MM.1S (cell line): ENCODE results near the gene EIF2S1.

ENCODE experiments used
- DNase-seq: peaks from one replicate; pipeline ENCODE4 v3.0.0-alpha.2; 2015
- H2AFZ ChIP-seq: fragments of 300-600 bp; sonication (generic); 2 replicates; pipeline ENCODE4 v1.6.0; 2016; ENCODE audit warnings: antibody characterized with exemption, low read length
- H3F3A ChIP-seq: fragments of 300-600 bp; sonication (generic); 2 replicates; pipeline ENCODE4 v1.6.1; 2016; ENCODE audit warnings: mild to moderate bottlenecking, antibody characterized with exemption, low read length, moderate library complexity, mixed read lengths; ENCODE audit not compliant: insufficient read depth
- H3K27ac ChIP-seq: fragments of 300-600 bp; sonication (generic); 2 replicates; pipeline ENCODE4 v1.5.1; 2016; ENCODE audit warnings: mild to moderate bottlenecking, low read length
- H3K27me3 ChIP-seq: fragments of 300-600 bp; sonication (generic); replicated peaks from 2 replicates; pipeline ENCODE4 v1.6.0; 2016; ENCODE audit warnings: low read length; ENCODE audit not compliant: insufficient read depth
- H3K36me3 ChIP-seq: fragments of 300-600 bp; sonication (generic); replicated peaks from 2 replicates; pipeline ENCODE4 v1.6.1; 2016; ENCODE audit warnings: mild to moderate bottlenecking, low read length, mixed read lengths; ENCODE audit not compliant: insufficient read depth
- H3K4me1 ChIP-seq: fragments of 300-600 bp; sonication (generic); 2 replicates; pipeline ENCODE4 v1.6.1; 2016; ENCODE audit warnings: low read length, mixed read lengths
- H3K4me2 ChIP-seq: fragments of 300-600 bp; sonication (generic); 2 replicates; pipeline ENCODE4 v1.6.0; 2016; ENCODE audit warnings: low read depth, low read length
- H3K4me3 ChIP-seq: fragments of 300-600 bp; sonication (generic); 2 replicates; pipeline ENCODE4 v1.5.1; 2016; ENCODE audit warnings: low read length, mixed read lengths
- H3K79me2 ChIP-seq: fragments of 300-600 bp; sonication (generic); 2 replicates; pipeline ENCODE4 v1.6.1; 2016; ENCODE audit warnings: mixed run types, low read length, mixed read lengths
- H3K9ac ChIP-seq: fragments of 300-600 bp; sonication (generic); 2 replicates; pipeline ENCODE4 v1.6.1; 2016; ENCODE audit warnings: low read length, mixed read lengths
- H3K9me2 ChIP-seq: fragments of 300-600 bp; sonication (generic); replicated peaks from 2 replicates; pipeline ENCODE4 v1.6.1; 2016; ENCODE audit warnings: mild to moderate bottlenecking, low read length, mixed read lengths; ENCODE audit not compliant: insufficient read depth
- H3K9me3 ChIP-seq: fragments of 300-600 bp; sonication (generic); replicated peaks from 2 replicates; pipeline ENCODE4 v1.6.1; 2016; ENCODE audit warnings: mild to moderate bottlenecking, low read length, mixed read lengths; ENCODE audit not compliant: insufficient read depth
- H4K20me1 ChIP-seq: fragments of 300-600 bp; sonication (generic); 2 replicates; pipeline ENCODE4 v1.6.1; 2016; ENCODE audit warnings: mild to moderate bottlenecking, low read length, moderate library complexity, mixed read lengths; ENCODE audit not compliant: insufficient read depth
- EZH2 ChIP-seq: fragments of 300-600 bp; sonication (generic); optimal IDR thresholded peaks from 2 replicates; pipeline ENCODE3; 2017; ENCODE audit warnings: low read depth, mild to moderate bottlenecking, antibody characterized with exemption, low read length, mixed read lengths
- EZH2phosphoT487 ChIP-seq: fragments of 300-600 bp; sonication (generic); IDR thresholded peaks from 2 replicates; pipeline ENCODE4 v1.6.1; 2018; ENCODE audit warnings: antibody characterized with exemption, low read length
- TF ChIP-seq, protein P1 (sequence below): fragments of 300-600 bp; sonication (generic); IDR thresholded peaks from 2 replicates; pipeline ENCODE4 v1.5.1; 2016; ENCODE audit warnings: antibody characterized with exemption, low read length, mixed read lengths

Gene EIF2S1

DNA sequence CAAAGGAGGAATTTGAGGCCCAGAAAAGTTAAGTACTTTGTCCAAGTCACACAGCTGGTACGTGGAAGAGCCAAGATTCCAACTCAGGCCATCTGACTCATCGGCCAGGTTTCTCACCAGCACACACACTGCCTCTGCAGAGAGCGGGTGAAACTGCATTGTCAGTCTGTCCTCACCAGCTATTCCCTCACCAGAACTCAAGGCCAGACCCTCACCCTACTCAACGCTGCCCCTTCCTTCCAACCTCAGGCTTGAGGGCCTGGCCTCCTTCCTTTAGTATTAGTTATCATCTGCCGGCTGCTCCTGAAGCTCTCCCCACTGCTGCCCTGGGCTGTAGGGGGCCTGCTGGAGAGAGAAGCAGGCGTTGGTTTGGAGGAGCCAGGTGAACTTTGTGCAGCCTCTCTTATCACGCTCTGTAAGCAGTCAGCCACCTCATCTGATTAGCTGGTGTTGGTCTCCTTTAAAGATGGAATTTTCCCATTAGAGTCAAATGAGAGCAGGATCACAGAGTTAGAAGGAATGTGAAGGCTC is 68.4 kb downstream of the EIF2S1 start:
- H3K79me2 ChIP-seq = no peaks in the 10 kb centered on the region
- no peak overlapping the region for H2AFZ ChIP-seq
- H3K27ac ChIP-seq = no peak overlapping the region
- H3K4me1 ChIP-seq = 0 out of 2 replicates have a peak, but pooled peaks cover 6% of the 10 kb centered on the region
- no peaks in the 10 kb centered on the region for H3K9me2 ChIP-seq
- H3K36me3 ChIP-seq = no peaks in the 10 kb centered on the region
- no peaks in the 10 kb centered on the region for H4K20me1 ChIP-seq
- H3K9me3 ChIP-seq = no peaks in the 10 kb centered on the region
- no peak overlapping the region for H3K4me2 ChIP-seq
- DNase-seq = no peak
- no peaks in the 10 kb centered on the region for H3K27me3 ChIP-seq
- no peaks in the 10 kb centered on the region for H3F3A ChIP-seq
- no peak for TF ChIP-seq EZH2phosphoT487
- no peak for TF ChIP-seq EZH2
- TF ChIP-seq, protein P1, sequence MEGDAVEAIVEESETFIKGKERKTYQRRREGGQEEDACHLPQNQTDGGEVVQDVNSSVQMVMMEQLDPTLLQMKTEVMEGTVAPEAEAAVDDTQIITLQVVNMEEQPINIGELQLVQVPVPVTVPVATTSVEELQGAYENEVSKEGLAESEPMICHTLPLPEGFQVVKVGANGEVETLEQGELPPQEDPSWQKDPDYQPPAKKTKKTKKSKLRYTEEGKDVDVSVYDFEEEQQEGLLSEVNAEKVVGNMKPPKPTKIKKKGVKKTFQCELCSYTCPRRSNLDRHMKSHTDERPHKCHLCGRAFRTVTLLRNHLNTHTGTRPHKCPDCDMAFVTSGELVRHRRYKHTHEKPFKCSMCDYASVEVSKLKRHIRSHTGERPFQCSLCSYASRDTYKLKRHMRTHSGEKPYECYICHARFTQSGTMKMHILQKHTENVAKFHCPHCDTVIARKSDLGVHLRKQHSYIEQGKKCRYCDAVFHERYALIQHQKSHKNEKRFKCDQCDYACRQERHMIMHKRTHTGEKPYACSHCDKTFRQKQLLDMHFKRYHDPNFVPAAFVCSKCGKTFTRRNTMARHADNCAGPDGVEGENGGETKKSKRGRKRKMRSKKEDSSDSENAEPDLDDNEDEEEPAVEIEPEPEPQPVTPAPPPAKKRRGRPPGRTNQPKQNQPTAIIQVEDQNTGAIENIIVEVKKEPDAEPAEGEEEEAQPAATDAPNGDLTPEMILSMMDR = no peak
- no peak overlapping the region for H3K4me3 ChIP-seq
- no peak overlapping the region for H3K9ac ChIP-seq

DNA sequence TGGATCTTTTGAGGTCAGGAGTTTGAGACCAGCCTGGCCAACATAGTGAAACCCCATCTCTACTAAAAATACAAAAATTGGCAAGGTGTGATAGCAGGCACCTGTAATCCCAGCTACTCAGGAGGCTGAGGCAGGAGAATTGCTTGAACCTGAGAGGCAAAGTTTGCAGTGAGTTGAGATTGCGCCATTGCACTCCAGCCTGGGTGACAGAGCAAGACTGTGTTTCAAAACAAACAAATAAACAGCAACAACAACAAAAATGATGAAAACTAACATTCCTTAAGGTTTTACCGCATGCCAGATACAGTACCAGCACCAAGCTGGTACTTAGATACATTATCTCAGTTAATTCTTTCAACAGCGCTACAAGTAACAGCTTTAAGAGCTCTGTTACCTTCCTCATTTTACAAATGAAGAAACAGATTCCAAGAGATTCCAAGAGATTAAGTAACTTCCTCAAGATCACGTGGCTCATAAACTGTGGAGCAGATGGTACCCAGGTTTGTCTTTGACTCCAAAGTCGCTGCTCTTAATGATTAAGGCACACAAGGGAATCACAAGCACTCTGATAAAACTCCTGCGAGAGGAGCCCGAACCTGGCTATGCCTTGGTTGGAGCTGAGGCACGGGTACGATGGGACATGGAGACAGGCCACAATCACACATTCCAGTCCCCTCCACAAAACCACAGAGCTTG is 69.5 kb downstream of the EIF2S1 start:
- H3K79me2 ChIP-seq = no peaks in the 10 kb centered on the region
- H3K4me3 ChIP-seq = no peak overlapping the region
- H3K9me3 ChIP-seq = no peaks in the 10 kb centered on the region
- no peaks in the 10 kb centered on the region for H4K20me1 ChIP-seq
- no peaks in the 10 kb centered on the region for H3F3A ChIP-seq
- H3K4me2 ChIP-seq = no peak overlapping the region
- H3K27me3 ChIP-seq = no peaks in the 10 kb centered on the region
- TF ChIP-seq, protein P1 = no peak
- TF ChIP-seq EZH2 (no peak), EZH2phosphoT487 (no peak)
- no peak overlapping the region for H2AFZ ChIP-seq
- H3K9ac ChIP-seq = no peak overlapping the region
- H3K9me2 ChIP-seq = no peaks in the 10 kb centered on the region
- H3K36me3 ChIP-seq = no peaks in the 10 kb centered on the region
- H3K27ac ChIP-seq = no peak overlapping the region
- no peak for DNase-seq
- H3K4me1 ChIP-seq = 0 out of 2 replicates have a peak, but pooled peaks cover 6% of the 10 kb centered on the region

DNA sequence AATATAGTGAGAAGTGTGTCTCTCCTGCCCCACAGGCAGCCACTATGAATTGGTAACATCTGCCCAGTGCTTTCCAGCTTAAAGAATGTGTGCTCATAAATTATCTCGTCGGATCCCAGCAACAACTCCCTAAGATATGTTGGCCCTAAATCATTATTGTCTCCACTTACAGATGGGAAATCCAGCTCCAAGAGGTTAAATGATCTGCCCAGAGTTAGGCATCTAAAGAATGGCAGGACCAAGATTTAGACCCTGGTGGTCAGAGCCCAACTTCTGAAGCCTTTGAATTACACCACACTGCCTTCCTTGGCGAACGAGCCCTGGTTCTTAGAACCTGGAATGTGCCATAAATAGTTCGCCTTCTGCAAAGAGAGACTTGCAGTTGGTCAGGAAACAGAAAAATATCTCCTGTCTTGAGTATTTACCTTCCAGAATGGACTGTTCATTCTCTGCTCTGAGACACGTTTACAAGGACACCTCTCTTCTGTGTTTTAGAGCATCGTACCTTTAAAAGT is 72.0 kb downstream of the EIF2S1 start:
- TF ChIP-seq EZH2 = no peak
- no peak for TF ChIP-seq EZH2phosphoT487
- TF ChIP-seq, protein P1 = no peak
- H3K9ac ChIP-seq = no peak overlapping the region
- no peaks in the 10 kb centered on the region for H3K9me2 ChIP-seq
- DNase-seq = no peak
- H2AFZ ChIP-seq = no peak overlapping the region
- H3K27me3 ChIP-seq = no peaks in the 10 kb centered on the region
- H3K4me3 ChIP-seq = no peak overlapping the region
- H3K4me1 ChIP-seq = no peaks in the 10 kb centered on the region
- H3K27ac ChIP-seq = no peak overlapping the region
- H4K20me1 ChIP-seq = no peaks in the 10 kb centered on the region
- H3K9me3 ChIP-seq = no peaks in the 10 kb centered on the region
- H3K4me2 ChIP-seq = no peak overlapping the region
- H3K79me2 ChIP-seq = no peaks in the 10 kb centered on the region
- no peaks in the 10 kb centered on the region for H3F3A ChIP-seq
- H3K36me3 ChIP-seq = no peaks in the 10 kb centered on the region
